HL-60 (cell line): ENCODE measurements around the gene UBE2K.
"Not testable (repeated sequence)": the region's sequence is repeated elsewhere in the genome, so short reads cannot be mapped to it uniquely, and the experiment has no call there.

Experiments
- DNase-seq, 2 experiments: peaks; one replicate each; pipeline ENCODE4 v3.0.0-alpha.2; 2010 to 2020; ENCODE audit warnings: low read depth in 1 of 2, low spot score in 1 of 2
- H3K27ac ChIP-seq: fragments of 250-450 bp; sonication (Bioruptor Pico); replicated peaks from 2 replicates; pipeline ENCODE4 v1.5.1; 2020; ENCODE audit warnings: mild to moderate bottlenecking, moderate library complexity
- H3K27me3 ChIP-seq: fragments of 250-450 bp; sonication (Bioruptor Pico); 2 replicates; pipeline ENCODE4 v1.5.1; 2021; ENCODE audit warnings: mild to moderate bottlenecking, moderate library complexity; ENCODE audit not compliant: insufficient read depth, poor library complexity, severe bottlenecking
- H3K4me3 ChIP-seq: replicated peaks from 2 replicates; pipeline ENCODE4 v1.5.1; 2011; ENCODE audit warnings: mild to moderate bottlenecking, control low read depth, low read length; ENCODE audit not compliant: insufficient read depth
- GABPA ChIP-seq: IDR thresholded peaks from 2 replicates; pipeline ENCODE4 v1.6.1; 2012; ENCODE audit warnings: low read depth
- POLR2AphosphoS5 ChIP-seq: IDR thresholded peaks from 2 replicates; pipeline ENCODE4 v1.6.1; 2012; ENCODE audit warnings: low read depth
- SPI1 ChIP-seq: IDR thresholded peaks from 2 replicates; pipeline ENCODE4 v1.6.1; 2012; ENCODE audit warnings: low read depth, mild to moderate bottlenecking, borderline replicate concordance
- TF ChIP-seq, protein P1 (sequence below): IDR thresholded peaks from 2 replicates; pipeline ENCODE4 v1.6.1; 2012; ENCODE audit warnings: low read depth; ENCODE audit not compliant: insufficient replicate concordance
- TF ChIP-seq, protein P2 (sequence below): IDR thresholded peaks from one replicate; pipeline ENCODE4 v1.5.1; 2011; ENCODE audit warnings: low read length, control low read depth, inconsistent platforms; ENCODE audit not compliant: insufficient read depth

UBE2K gene

DNA sequence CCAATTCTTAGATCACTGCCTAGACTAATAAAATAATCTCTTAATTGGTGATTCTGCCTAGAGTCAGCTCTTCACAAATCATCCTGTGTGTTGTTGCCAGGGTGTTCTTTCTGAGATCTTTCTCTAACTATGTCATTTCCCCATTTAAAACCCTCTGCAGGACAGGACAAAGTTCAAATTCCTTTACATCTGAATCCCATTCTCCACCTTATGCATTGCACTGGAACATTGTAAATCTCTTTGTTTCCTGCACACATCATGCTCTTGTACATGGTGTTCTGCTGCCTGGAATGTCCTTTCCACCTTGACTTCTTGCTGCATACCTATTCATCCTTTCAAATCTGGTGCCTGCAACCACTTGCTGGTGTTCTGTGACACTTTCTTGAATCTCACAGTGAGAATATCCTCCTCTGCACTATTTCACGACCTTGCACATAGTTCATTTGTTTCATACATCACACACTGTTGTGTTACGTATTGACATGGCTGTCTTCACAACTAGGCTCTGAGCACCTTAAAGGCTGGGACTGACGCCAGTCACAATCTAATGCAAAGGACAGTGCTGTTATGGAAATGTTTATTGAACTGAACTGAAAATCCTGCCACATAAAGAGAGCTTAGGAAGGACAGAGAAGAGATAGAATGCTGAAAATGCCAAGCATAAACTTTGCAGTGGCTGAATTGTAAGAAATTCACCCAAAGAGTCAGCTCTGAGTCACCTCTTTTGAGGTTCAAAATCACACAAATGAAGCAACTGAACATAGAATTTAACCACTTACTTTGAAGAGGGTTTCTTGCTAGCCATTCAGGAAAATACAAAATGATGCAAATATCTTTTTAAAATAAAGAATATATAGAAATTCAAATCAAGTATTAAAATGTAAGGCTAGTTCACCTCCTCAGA is 32.9 kb upstream of the UBE2K start:
- no peaks in the 10 kb centered on the region for H3K27me3 ChIP-seq
- no peak for TF ChIP-seq GABPA
- TF ChIP-seq, protein P1, sequence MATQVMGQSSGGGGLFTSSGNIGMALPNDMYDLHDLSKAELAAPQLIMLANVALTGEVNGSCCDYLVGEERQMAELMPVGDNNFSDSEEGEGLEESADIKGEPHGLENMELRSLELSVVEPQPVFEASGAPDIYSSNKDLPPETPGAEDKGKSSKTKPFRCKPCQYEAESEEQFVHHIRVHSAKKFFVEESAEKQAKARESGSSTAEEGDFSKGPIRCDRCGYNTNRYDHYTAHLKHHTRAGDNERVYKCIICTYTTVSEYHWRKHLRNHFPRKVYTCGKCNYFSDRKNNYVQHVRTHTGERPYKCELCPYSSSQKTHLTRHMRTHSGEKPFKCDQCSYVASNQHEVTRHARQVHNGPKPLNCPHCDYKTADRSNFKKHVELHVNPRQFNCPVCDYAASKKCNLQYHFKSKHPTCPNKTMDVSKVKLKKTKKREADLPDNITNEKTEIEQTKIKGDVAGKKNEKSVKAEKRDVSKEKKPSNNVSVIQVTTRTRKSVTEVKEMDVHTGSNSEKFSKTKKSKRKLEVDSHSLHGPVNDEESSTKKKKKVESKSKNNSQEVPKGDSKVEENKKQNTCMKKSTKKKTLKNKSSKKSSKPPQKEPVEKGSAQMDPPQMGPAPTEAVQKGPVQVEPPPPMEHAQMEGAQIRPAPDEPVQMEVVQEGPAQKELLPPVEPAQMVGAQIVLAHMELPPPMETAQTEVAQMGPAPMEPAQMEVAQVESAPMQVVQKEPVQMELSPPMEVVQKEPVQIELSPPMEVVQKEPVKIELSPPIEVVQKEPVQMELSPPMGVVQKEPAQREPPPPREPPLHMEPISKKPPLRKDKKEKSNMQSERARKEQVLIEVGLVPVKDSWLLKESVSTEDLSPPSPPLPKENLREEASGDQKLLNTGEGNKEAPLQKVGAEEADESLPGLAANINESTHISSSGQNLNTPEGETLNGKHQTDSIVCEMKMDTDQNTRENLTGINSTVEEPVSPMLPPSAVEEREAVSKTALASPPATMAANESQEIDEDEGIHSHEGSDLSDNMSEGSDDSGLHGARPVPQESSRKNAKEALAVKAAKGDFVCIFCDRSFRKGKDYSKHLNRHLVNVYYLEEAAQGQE = no peak
- TF ChIP-seq, protein P2, sequence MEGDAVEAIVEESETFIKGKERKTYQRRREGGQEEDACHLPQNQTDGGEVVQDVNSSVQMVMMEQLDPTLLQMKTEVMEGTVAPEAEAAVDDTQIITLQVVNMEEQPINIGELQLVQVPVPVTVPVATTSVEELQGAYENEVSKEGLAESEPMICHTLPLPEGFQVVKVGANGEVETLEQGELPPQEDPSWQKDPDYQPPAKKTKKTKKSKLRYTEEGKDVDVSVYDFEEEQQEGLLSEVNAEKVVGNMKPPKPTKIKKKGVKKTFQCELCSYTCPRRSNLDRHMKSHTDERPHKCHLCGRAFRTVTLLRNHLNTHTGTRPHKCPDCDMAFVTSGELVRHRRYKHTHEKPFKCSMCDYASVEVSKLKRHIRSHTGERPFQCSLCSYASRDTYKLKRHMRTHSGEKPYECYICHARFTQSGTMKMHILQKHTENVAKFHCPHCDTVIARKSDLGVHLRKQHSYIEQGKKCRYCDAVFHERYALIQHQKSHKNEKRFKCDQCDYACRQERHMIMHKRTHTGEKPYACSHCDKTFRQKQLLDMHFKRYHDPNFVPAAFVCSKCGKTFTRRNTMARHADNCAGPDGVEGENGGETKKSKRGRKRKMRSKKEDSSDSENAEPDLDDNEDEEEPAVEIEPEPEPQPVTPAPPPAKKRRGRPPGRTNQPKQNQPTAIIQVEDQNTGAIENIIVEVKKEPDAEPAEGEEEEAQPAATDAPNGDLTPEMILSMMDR = no peak
- TF ChIP-seq SPI1 = no peak
- TF ChIP-seq POLR2AphosphoS5 = no peak
- DNase-seq = no peak
- H3K27ac ChIP-seq = no peak overlapping the region
- no peak overlapping the region for H3K4me3 ChIP-seq

- DNase-seq = no peak
- no peak overlapping the region for H3K27ac ChIP-seq
- H3K4me3 ChIP-seq = no peak overlapping the region
- TF ChIP-seq, protein P1 = no peak
- TF ChIP-seq GABPA = no peak
- TF ChIP-seq POLR2AphosphoS5 = no peak
- TF ChIP-seq, protein P2 = no peak
- no peak for TF ChIP-seq SPI1
- H3K27me3 ChIP-seq = no peaks in the 10 kb centered on the region
Measured at GRCh38 chr4:39667706-39668105, 30.2 kb upstream of the UBE2K start.

DNA sequence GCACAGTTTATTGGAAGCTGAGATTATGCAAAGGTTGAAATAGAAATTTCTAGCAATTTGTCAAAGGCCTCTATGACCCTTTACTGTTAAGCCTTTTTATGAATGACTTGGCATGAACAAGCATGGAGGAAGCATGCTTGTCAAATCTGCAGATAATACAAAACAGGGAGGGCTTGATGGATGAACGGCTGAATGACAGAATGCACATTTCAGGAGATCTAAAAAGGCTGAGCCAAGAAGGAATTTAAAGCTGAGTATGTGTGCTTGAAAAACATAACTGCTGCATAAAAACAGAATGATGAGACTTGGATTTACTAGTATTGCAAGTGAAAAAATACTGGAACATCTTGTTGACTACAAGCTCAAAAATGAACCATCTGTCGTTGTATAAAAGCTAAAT is 29.0 kb upstream of the UBE2K start:
- TF ChIP-seq, protein P2 = no peak
- TF ChIP-seq POLR2AphosphoS5 (no peak), SPI1 (no peak), GABPA (no peak)
- TF ChIP-seq, protein P1 = no peak
- no peak overlapping the region for H3K27ac ChIP-seq
- no peak overlapping the region for H3K4me3 ChIP-seq
- H3K27me3 ChIP-seq = no peaks in the 10 kb centered on the region
- no peak for DNase-seq

DNA sequence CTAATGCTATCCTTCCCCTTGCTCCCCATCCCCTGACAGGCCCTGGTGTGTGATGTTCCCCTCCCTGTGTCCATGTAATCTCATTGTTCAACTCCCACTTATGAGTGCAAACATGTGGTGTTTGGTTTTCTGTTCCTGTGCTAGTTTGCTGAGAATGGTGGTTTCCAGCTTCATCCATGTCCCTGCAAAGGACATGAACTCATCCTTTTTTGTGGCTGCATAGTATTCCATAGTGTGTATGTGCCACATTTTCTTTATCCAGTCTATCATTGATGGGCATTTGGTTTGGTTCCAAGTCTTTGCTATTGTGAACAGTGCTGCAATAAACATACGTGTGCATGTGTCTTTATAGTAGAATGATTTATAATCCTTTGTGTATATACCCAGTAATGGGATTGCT is 27.6 kb upstream of the UBE2K start:
- DNase-seq, H3K27ac ChIP-seq, H3K27me3 ChIP-seq: not testable (repeated sequence)

GRCh38 chr4:39675681-39676080 is 22.3 kb upstream of the UBE2K start:
- not testable (repeated sequence) for H3K27ac ChIP-seq, H3K27me3 ChIP-seq, H3K4me3 ChIP-seq, DNase-seq

More for the DNA sequence above, 27.6 kb upstream of the UBE2K start:
- H3K4me3 ChIP-seq = not testable (repeated sequence)

DNA sequence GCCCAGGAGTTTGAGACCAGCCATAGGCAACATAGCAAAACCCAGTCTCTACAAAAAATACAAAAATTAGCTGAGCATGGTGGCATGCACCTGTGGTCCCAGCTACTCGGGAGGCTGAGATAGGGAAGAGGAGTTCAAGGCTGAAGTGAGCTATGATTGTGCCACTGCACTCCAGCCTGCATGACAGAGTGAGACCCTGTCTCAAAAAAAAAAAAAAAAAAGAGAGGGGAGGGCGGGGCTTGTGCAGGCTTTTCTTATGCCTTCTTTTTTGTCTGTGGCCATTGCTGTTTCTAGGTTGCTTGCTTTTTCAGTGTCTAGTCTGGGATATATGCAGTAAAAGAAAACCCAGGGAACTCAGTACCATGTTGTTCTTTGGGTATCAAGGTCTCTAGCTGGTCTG is 16.9 kb upstream of the UBE2K start:
- H3K4me3 ChIP-seq, H3K27ac ChIP-seq, H3K27me3 ChIP-seq, DNase-seq: not testable (repeated sequence)
